ENCODE measurements around the gene ATXN1.

- TF ChIP-seq CTCF (IDR thresholded peaks at IDR 0.05; ENCODE audit: insufficient read depth, low read length, poor library complexity, severe bottlenecking), result no peak
- no peak for TF ChIP-seq EZH2phosphoT487 (conservative IDR thresholded peaks at IDR 0.05; ENCODE audit: low read length)
Measured at GRCh38 chr6:16572317-16572716, 188.9 kb downstream of the ATXN1 start.
